SU-DHL-6 (cell line): ENCODE results near the gene PRDX1.
"Not testable (repeated sequence)": the region's sequence is repeated elsewhere in the genome, so short reads cannot be mapped to it uniquely, and the experiment has no call there.

Source experiments
- H2AFZ ChIP-seq: fragments of 200-600 bp; sonication (generic); 2 replicates; pipeline ENCODE4 v1.6.1; 2014; ENCODE audit warnings: low read depth, mild to moderate bottlenecking, moderate library complexity, mixed read lengths, antibody characterized with exemption, low read length; ENCODE audit not compliant: severe bottlenecking
- H3F3A ChIP-seq: fragments of 200-600 bp; shearing (Covaris generic); 2 replicates; pipeline ENCODE4 v1.6.0; 2016; ENCODE audit warnings: antibody characterized with exemption, mild to moderate bottlenecking; ENCODE audit not compliant: insufficient read depth
- H3K27ac ChIP-seq: fragments of 200-600 bp; sonication (generic); 2 replicates; pipeline ENCODE4 v1.5.1; 2016; ENCODE audit warnings: low read depth, mild to moderate bottlenecking, low read length, moderate library complexity, mixed read lengths
- H3K27me3 ChIP-seq: fragments of 200-600 bp; sonication (generic), shearing (Covaris generic); 2 replicates; pipeline ENCODE4 v1.6.0; 2014; ENCODE audit warnings: mild to moderate bottlenecking, low read length
- H3K36me3 ChIP-seq: fragments of 200-600 bp; sonication (generic); 2 replicates; pipeline ENCODE4 v1.6.1; 2014; ENCODE audit warnings: mild to moderate bottlenecking, low read length, mixed read lengths
- H3K4me2 ChIP-seq: fragments of 300-600, 200-600 bp; shearing (Covaris generic), sonication (generic); 2 replicates; pipeline ENCODE4 v1.6.0; 2014; ENCODE audit warnings: low read length, low read depth, mild to moderate bottlenecking; ENCODE audit not compliant: poor library complexity, severe bottlenecking
- H3K4me3 ChIP-seq: fragments of 200-600 bp; sonication (generic); 2 replicates; pipeline ENCODE4 v1.5.1; 2014; ENCODE audit warnings: antibody characterized with exemption, low read length, mild to moderate bottlenecking, mixed read lengths; ENCODE audit not compliant: insufficient read depth, poor library complexity, severe bottlenecking
- H3K79me2 ChIP-seq: fragments of 200-600 bp; sonication (generic); 2 replicates; pipeline ENCODE4 v1.6.1; 2014; ENCODE audit warnings: mild to moderate bottlenecking, low read length, moderate library complexity; ENCODE audit not compliant: insufficient read depth
- H3K9ac ChIP-seq: fragments of 200-600 bp; sonication (generic); 2 replicates; pipeline ENCODE4 v1.7.0; 2014; ENCODE audit warnings: mild to moderate bottlenecking, low read length
- H3K9me2 ChIP-seq: fragments of 200-600 bp; sonication (generic); replicated peaks from 2 replicates; pipeline ENCODE4 v1.6.1; 2014; ENCODE audit warnings: low read length; ENCODE audit not compliant: insufficient read depth
- H3K9me3 ChIP-seq: fragments of 200-600 bp; sonication (generic); 2 replicates; pipeline ENCODE4 v1.6.1; 2014; ENCODE audit warnings: low read length, mixed read lengths; ENCODE audit not compliant: insufficient read depth
- H4K20me1 ChIP-seq: fragments of 200-600 bp; sonication (generic); 2 replicates; pipeline ENCODE4 v1.6.1; 2014; ENCODE audit warnings: low read depth, mild to moderate bottlenecking, antibody characterized with exemption, low read length, moderate library complexity, mixed read lengths
- CTCF ChIP-seq: fragments of 200-600 bp; sonication (generic); IDR thresholded peaks from one replicate; pipeline ENCODE4 v1.5.1; 2017; ENCODE audit warnings: antibody characterized with exemption, mild to moderate bottlenecking, low read length, moderate library complexity; ENCODE audit not compliant: insufficient read depth, poor library complexity, severe bottlenecking
- EZH2phosphoT487 ChIP-seq: fragments of 200-600 bp; sonication (generic), shearing (Covaris generic); conservative IDR thresholded peaks from 2 replicates; pipeline ENCODE4 v1.6.1; 2018; ENCODE audit warnings: mild to moderate bottlenecking, antibody characterized with exemption, low read length, moderate library complexity, mixed read lengths

Gene PRDX1

GRCh38 chr1:45518910-45519309, 2.8 kb downstream of the PRDX1 start:
- H3K79me2 ChIP-seq: peaks cover 46% of the 10 kb centered on the region
- peak overlapping the region; percentile 36; the same call in 1 of the 2 replicates for H3K27ac ChIP-seq
- no peak overlapping the region for H3K4me3 ChIP-seq
- H3F3A ChIP-seq: peaks cover 15% of the 10 kb centered on the region
- no peak overlapping the region; the same call in 1 of the 2 replicates for H3K9ac ChIP-seq
- no peaks in the 10 kb centered on the region for H3K9me2 ChIP-seq
- no peak overlapping the region for H2AFZ ChIP-seq
- no peak for TF ChIP-seq CTCF
- no peak for TF ChIP-seq EZH2phosphoT487
- no peaks in the 10 kb centered on the region for H3K27me3 ChIP-seq
- peaks cover 17% of the 10 kb centered on the region; the same call in 1 of the 2 replicates for H3K36me3 ChIP-seq
- H3K9me3 ChIP-seq: no peaks in the 10 kb centered on the region
- no peaks in the 10 kb centered on the region for H4K20me1 ChIP-seq
- H3K4me2 ChIP-seq: peak overlapping the region; percentile 70

- not testable (repeated sequence) for H3K9me2 ChIP-seq, H3K4me2 ChIP-seq, H3K27me3 ChIP-seq, H3K4me3 ChIP-seq, H4K20me1 ChIP-seq, H3K9me3 ChIP-seq, H3K9ac ChIP-seq, H2AFZ ChIP-seq
- Histone ChIP-seq H3K36me3 (peaks cover 17% of the 10 kb centered on the region; the same call in 1 of the 2 replicates), H3F3A (peaks cover 15% of the 10 kb centered on the region), H3K79me2 (peaks cover 46% of the 10 kb centered on the region), H3K27ac (peak overlapping the region; percentile 36; the same call in 1 of the 2 replicates)
Observed at GRCh38 chr1:45518366-45518765, 3.3 kb downstream of the PRDX1 start.

- no peaks in the 10 kb centered on the region for H3K27me3 ChIP-seq
- peaks cover 24% of the 10 kb centered on the region for H3F3A ChIP-seq
- H3K27ac ChIP-seq: no peak overlapping the region
- H3K9me2 ChIP-seq: no peaks in the 10 kb centered on the region
- H3K4me3 ChIP-seq: no peak overlapping the region
- H4K20me1 ChIP-seq: no peaks in the 10 kb centered on the region
- H3K9me3 ChIP-seq: no peaks in the 10 kb centered on the region
- no peak overlapping the region for H2AFZ ChIP-seq
- H3K9ac ChIP-seq: no peak overlapping the region
- H3K4me2 ChIP-seq: no peak overlapping the region
- no peak for TF ChIP-seq EZH2phosphoT487
- TF ChIP-seq CTCF: no peak
- peaks cover 23% of the 10 kb centered on the region for H3K36me3 ChIP-seq
- peaks cover 43% of the 10 kb centered on the region for H3K79me2 ChIP-seq
Observed at GRCh38 chr1:45516465-45516864, 5.2 kb downstream of the PRDX1 start.

DNA sequence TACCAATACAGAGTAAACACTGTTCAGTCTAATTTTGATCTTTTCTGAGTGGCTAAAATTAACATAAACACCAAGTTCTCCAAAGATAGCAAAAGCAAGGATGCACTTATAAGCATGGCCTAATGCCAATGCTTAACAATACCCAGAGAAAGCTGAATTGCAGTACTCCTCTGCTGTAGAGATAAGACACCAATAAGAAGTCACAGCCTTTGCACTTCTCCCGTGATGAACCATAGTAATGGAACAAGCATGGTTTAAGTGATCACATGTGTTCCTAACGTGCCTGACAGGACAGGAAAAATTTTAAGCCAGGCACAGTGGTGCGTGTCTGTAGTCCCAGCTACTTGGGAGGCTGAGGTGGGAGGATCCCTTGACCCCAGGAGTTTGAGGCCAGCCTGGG, 5.6 kb downstream of the PRDX1 start:
- no peaks in the 10 kb centered on the region for H3K9me3 ChIP-seq
- H4K20me1 ChIP-seq: no peaks in the 10 kb centered on the region
- H3K36me3 ChIP-seq: peaks cover 27% of the 10 kb centered on the region
- H3K4me3 ChIP-seq: no peak overlapping the region
- H3K4me2 ChIP-seq: no peak overlapping the region
- H3K9me2 ChIP-seq: no peaks in the 10 kb centered on the region
- H3F3A ChIP-seq: peaks cover 28% of the 10 kb centered on the region
- H2AFZ ChIP-seq: no peak overlapping the region
- H3K9ac ChIP-seq: no peak overlapping the region
- H3K27me3 ChIP-seq: no peaks in the 10 kb centered on the region
- H3K27ac ChIP-seq: no peak overlapping the region
- TF ChIP-seq CTCF: no peak
- no peak for TF ChIP-seq EZH2phosphoT487
- peaks cover 39% of the 10 kb centered on the region for H3K79me2 ChIP-seq

GRCh38 chr1:45513532-45514260, 8.0 kb downstream of the PRDX1 start:
- not testable (repeated sequence) for H3K27me3 ChIP-seq, H3K27ac ChIP-seq, H3K9me3 ChIP-seq, H2AFZ ChIP-seq, H3K9ac ChIP-seq, H3K4me3 ChIP-seq, H3K9me2 ChIP-seq, H3K4me2 ChIP-seq, H4K20me1 ChIP-seq
- peaks cover 30% of the 10 kb centered on the region for H3K36me3 ChIP-seq
- peaks cover 23% of the 10 kb centered on the region for H3F3A ChIP-seq
- peaks cover 16% of the 10 kb centered on the region for H3K79me2 ChIP-seq
